Panc1 (cell line): ENCODE measurements around the gene ZFAND2B. TPM values are rescaled to one million over a fixed set of nuclear protein-coding genes. Genes with fewer than 3 reads are reported as not detected.
"Not testable (repeated sequence)": the region's sequence is repeated elsewhere in the genome, so short reads cannot be mapped to it uniquely, and the experiment has no call there.

Experiments used
- ATAC-seq: fragments of 200-7000 bp; cut with Tn5 transposase; 2 replicates; pipeline ENCODE4 v1.9.1; 2020; ENCODE audit warnings: mild to moderate bottlenecking, moderate library complexity
- BruUV-seq: library from RNA; stranded (reverse); fragments of 400-500 nt; replicated peaks from 2 replicates; lab custom pipeline; 2021; lab: Mats Ljungman, UMichigan
- CTCF ChIA-PET: fragments of 300-600 bp; sonication (Branson Sonifier 250); formaldehyde crosslinking; loops from one replicate; lab custom pipeline; 2022; ENCODE audit warnings: antibody characterized with exemption; lab: Charles Lee
- POLR2A ChIA-PET: fragments of 300-600 bp; sonication (Branson Sonifier 250); formaldehyde crosslinking; loops from one replicate; lab custom pipeline; 2022; ENCODE audit warnings: antibody characterized with exemption; lab: Charles Lee
- DNase-seq: peaks from one replicate; pipeline ENCODE4 v3.0.0-alpha.2; 2010; ENCODE audit warnings: low read depth, low spot score
- H3K27ac ChIP-seq: 2 replicates; pipeline ENCODE4 v1.5.1; 2011; ENCODE audit warnings: mild to moderate bottlenecking, low read length, inconsistent platforms
- H3K27me3 ChIP-seq: fragments of 200-500 bp; sonication (Bioruptor generic); 2 replicates; pipeline ENCODE4 v1.6.0; 2014; ENCODE audit warnings: low read length, inconsistent platforms; ENCODE audit not compliant: control insufficient read depth, insufficient read depth
- H3K36me3 ChIP-seq: fragments of 200-500 bp; sonication (Bioruptor generic); 2 replicates; pipeline ENCODE4 v1.5.1; 2014; ENCODE audit warnings: inconsistent platforms, mild to moderate bottlenecking, low read length, moderate library complexity; ENCODE audit not compliant: control insufficient read depth, insufficient read depth
- H3K4me1 ChIP-seq: 2 replicates; pipeline ENCODE4 v1.5.1; 2011; ENCODE audit warnings: inconsistent platforms, mild to moderate bottlenecking, low read length, moderate library complexity; ENCODE audit not compliant: control insufficient read depth, insufficient read depth
- H3K4me3 ChIP-seq, 2 experiments: 2 replicates each; pipeline ENCODE4 v1.5.1; 2011 to 2012; ENCODE audit warnings: low read depth in 2 of 2, low read length in 2 of 2, mild to moderate bottlenecking in 2 of 2, inconsistent platforms in 1 of 2, moderate library complexity in 1 of 2
- H3K9me3 ChIP-seq: fragments of 200-500 bp; sonication (Bioruptor generic); 2 replicates; pipeline ENCODE4 v1.5.1; 2014; ENCODE audit warnings: low read depth, mild to moderate bottlenecking, inconsistent platforms, low read length, moderate library complexity; ENCODE audit not compliant: control insufficient read depth, insufficient read depth
- SIN3A ChIP-seq: IDR thresholded peaks from 2 replicates; pipeline ENCODE4 v1.6.1; 2012; ENCODE audit warnings: low read depth, mild to moderate bottlenecking, low read length, moderate library complexity, borderline replicate concordance; ENCODE audit not compliant: insufficient read depth
- TCF7L2 ChIP-seq: IDR thresholded peaks from 2 replicates; pipeline ENCODE4 v1.6.1; 2011; ENCODE audit warnings: mild to moderate bottlenecking, low read depth, low read length, inconsistent platforms
- in situ Hi-C: cut with HindIII; loops from 2 replicates; pipeline ENCODE4 v1.10.0; 2016; ENCODE audit warnings: low sequenced_read_pairs, low pct_unique_long_range_greater_than_20kb
- intact Hi-C: fragments of 100-400 bp; cut with micrococcal nuclease; formaldehyde crosslinking; loops from one replicate; pipeline ENCODE4 v1.10.0; 2022; ENCODE audit not compliant: unreplicated experiment
- total RNA-seq: library from RNA; stranded (reverse); gene quantifications from one replicate; pipeline ENCODE4 v1.2.1, GENCODE V29; 2021; ENCODE audit not compliant: unreplicated experiment
- TF ChIP-seq, protein P1 (sequence below): fragments of 450-650 bp; IDR thresholded peaks from 2 replicates; pipeline ENCODE4 v1.5.1; 2017; ENCODE audit warnings: mild to moderate bottlenecking

ZFAND2B gene
- total RNA-seq, 1 experiment from 2014 or later: 43.2 TPM

DNA sequence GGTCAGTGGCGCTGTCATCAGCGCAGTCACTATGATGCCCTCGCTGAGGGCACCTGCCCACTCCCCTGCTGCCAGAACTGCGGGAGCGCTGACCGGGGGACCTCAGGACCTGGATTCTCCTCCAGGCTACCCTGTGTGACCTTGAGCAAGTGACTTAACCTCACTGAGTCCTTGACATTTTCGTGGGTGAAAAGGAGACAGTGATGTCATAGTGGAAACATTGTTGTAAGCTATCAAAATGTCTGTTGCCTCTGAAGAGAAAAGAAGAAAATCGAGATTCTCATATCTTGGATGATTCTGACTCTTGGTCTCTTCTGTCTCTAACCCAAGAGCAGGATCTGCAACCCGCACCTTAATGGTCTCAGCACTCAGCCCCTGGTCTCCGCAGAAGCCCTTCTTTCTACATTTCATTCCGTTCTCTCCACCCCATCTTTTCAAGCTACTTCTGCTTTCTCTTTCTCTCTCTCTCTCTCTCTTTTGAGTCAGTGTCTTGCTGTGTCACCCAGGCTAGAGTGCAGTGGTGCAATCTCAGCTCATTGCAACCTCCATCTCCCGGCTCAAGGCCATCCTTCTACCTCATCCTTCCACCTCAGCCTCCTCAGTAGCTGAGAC lies 48.1 kb downstream of the ZFAND2B start:
- no peaks in the 10 kb centered on the region; the same call in 1 of the 2 replicates for H3K36me3 ChIP-seq
- TF ChIP-seq TCF7L2 (no peak), SIN3A (no peak)
- TF ChIP-seq, protein P1, sequence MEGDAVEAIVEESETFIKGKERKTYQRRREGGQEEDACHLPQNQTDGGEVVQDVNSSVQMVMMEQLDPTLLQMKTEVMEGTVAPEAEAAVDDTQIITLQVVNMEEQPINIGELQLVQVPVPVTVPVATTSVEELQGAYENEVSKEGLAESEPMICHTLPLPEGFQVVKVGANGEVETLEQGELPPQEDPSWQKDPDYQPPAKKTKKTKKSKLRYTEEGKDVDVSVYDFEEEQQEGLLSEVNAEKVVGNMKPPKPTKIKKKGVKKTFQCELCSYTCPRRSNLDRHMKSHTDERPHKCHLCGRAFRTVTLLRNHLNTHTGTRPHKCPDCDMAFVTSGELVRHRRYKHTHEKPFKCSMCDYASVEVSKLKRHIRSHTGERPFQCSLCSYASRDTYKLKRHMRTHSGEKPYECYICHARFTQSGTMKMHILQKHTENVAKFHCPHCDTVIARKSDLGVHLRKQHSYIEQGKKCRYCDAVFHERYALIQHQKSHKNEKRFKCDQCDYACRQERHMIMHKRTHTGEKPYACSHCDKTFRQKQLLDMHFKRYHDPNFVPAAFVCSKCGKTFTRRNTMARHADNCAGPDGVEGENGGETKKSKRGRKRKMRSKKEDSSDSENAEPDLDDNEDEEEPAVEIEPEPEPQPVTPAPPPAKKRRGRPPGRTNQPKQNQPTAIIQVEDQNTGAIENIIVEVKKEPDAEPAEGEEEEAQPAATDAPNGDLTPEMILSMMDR: no peak
- peak overlapping the region; percentile 49 to 68 for H3K4me3 ChIP-seq
- BruUV-seq: no TSS peak
- H3K27me3 ChIP-seq: peaks cover 8% of the 10 kb centered on the region
- H3K4me1 ChIP-seq: peaks cover 18% of the 10 kb centered on the region
- in situ Hi-C loops: no loop called here
- CTCF ChIA-PET: no interaction called here
- H3K9me3 ChIP-seq: no peaks in the 10 kb centered on the region
- intact Hi-C loops: no loop called here
- ATAC-seq (peak; percentile 22), DNase-seq (no peak)
- no peak overlapping the region for H3K27ac ChIP-seq
- POLR2A ChIA-PET: interaction anchor here (1.5 kb wide), 1 partner anchor 10 kb away, joined by 3 read pairs; no protein-coding TSS in a partner anchor

DNA sequence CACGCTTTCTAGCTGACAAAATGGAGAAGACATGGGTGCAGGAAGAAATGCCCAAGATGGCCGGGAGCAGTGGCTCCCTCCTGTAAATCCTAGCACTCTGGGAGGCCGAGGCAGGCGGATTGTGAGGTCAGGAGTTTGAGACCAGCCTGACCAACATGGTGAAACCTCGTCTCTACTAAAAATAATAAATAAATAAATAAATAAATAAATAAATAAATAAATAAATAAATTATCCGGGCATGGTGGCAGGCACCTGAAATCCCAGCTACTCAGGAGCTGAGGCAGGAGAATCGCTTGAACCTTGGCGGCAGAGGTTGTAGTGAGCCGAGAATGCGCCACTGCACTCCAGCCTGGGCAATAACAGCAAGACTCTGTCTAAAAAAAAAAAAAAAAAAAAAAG lies 52.4 kb downstream of the ZFAND2B start:
- DNase-seq, H3K27me3 ChIP-seq, H3K27ac ChIP-seq, H3K36me3 ChIP-seq, ATAC-seq, H3K4me3 ChIP-seq, H3K4me1 ChIP-seq, BruUV-seq, H3K9me3 ChIP-seq, intact Hi-C loops, CTCF ChIA-PET, in situ Hi-C loops: not testable (repeated sequence)
- POLR2A ChIA-PET: interaction anchor here (0.6 kb wide), 2 partner anchors 42 to 171 kb away, joined by 3 to 4 read pairs; no protein-coding TSS in a partner anchor

Other genes with a start within 250 kb of the ZFAND2B start
- gene CDK5R2, start 247.1 kb upstream of the ZFAND2B start, total RNA-seq: 1.3 TPM
- gene FEV, start 221.6 kb upstream of the ZFAND2B start, total RNA-seq: not detected
- gene CRYBA2, start 213.4 kb upstream of the ZFAND2B start, total RNA-seq: not detected
- gene CFAP65, start 165.3 kb upstream of the ZFAND2B start, total RNA-seq: 0.33 TPM
- gene IHH, start 145.9 kb upstream of the ZFAND2B start, total RNA-seq: 0.23 TPM
- gene NHEJ1, start 46.0 kb upstream of the ZFAND2B start, total RNA-seq: 18.2 TPM
- 3.3 TPM for gene SLC23A3, start 36.8 kb upstream of the ZFAND2B start, total RNA-seq
- 55.7 TPM for gene CNPPD1, start 29.9 kb upstream of the ZFAND2B start, total RNA-seq
- 106 TPM for gene RETREG2, start 28.5 kb upstream of the ZFAND2B start, total RNA-seq
- gene ABCB6, start 12.2 kb downstream of the ZFAND2B start, total RNA-seq: 19.0 TPM
- gene ATG9A, start 22.9 kb downstream of the ZFAND2B start, total RNA-seq: 75.1 TPM
- gene ANKZF1, start 23.0 kb downstream of the ZFAND2B start, total RNA-seq: 36.2 TPM
- 8.1 TPM for gene GLB1L, start 38.7 kb downstream of the ZFAND2B start, total RNA-seq
- gene STK16, start 38.7 kb downstream of the ZFAND2B start, total RNA-seq: 29.9 TPM
- not detected for gene TUBA4B, start 46.5 kb downstream of the ZFAND2B start, total RNA-seq
- 12.9 TPM for gene TUBA4A, start 47.1 kb downstream of the ZFAND2B start, total RNA-seq
- gene DNAJB2, start 72.6 kb downstream of the ZFAND2B start, total RNA-seq: 66.2 TPM
- gene PTPRN, start 102.6 kb downstream of the ZFAND2B start, total RNA-seq: not detected
- gene RESP18, start 126.0 kb downstream of the ZFAND2B start, total RNA-seq: not detected
- 107 TPM for gene DNPEP, start 181.1 kb downstream of the ZFAND2B start, total RNA-seq
- gene DES, start 211.6 kb downstream of the ZFAND2B start, total RNA-seq: 0.69 TPM
- 3.4 TPM for gene SPEG, start 228.1 kb downstream of the ZFAND2B start, total RNA-seq